HG03108 (cell line): ENCODE data around the gene SNX21.
A peak's percentile ranks its signal among the peaks of the same experiment; 100 is the strongest.
"Not testable (repeated sequence)": the region's sequence is repeated elsewhere in the genome, so short reads cannot be mapped to it uniquely, and the experiment has no call there.

ENCODE experiments used
- ATAC-seq: cut with Tn5 transposase; IDR thresholded peaks from one replicate; pipeline ENCODE4 v1.9.1; 2021; ENCODE audit warnings: moderate library complexity; ENCODE audit not compliant: unreplicated experiment

SNX21 gene

DNA sequence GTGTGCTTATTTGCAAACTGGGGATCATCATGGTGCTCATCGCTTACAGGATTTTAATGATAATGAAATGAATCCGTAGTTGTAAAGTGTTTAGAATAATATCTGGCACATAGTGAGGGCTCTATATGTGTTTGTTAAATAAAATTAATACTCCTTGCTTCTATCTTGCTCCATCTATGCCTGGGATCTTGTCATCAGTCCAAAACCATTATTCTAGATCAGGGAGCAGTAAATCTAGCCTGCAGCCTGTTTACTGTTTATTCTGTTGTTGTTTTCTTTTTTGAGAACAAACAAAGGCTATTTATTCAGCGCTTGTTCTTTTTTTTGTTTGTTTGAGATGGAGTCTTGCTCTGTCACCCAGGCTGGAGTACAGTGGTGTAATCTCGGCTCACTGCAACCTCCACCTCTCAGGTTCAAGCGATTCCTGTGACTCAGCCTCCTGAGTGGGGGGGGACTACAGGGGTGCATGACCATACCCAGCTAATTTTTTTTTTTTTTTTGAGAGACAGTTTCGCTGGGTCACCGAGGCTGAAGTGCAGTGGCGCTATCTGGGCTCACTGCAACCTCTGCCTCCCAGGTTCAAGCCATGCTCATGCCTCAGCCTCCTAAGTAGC lies 15.5 kb downstream of the SNX21 start:
- no peak for ATAC-seq

DNA sequence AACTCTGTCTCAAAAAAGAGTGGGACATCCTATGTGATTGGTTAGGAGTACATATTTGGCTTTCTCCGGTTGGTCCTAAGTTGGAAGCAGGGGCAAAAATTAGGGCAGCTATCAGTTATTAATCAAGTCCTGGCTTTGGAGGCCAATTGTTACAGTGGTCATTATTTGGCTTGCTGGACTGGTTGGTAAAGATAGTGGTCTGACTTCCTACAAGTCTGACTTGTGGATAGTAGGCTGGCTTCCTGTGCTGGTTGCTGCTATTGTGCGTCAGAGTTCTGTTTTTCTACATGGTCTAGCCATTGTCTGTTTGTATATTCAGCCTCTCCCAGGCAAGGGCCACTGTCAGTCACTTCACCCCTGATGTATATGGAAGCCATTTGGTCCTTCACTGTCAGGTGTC lies 16.6 kb downstream of the SNX21 start:
- no peak for ATAC-seq

DNA sequence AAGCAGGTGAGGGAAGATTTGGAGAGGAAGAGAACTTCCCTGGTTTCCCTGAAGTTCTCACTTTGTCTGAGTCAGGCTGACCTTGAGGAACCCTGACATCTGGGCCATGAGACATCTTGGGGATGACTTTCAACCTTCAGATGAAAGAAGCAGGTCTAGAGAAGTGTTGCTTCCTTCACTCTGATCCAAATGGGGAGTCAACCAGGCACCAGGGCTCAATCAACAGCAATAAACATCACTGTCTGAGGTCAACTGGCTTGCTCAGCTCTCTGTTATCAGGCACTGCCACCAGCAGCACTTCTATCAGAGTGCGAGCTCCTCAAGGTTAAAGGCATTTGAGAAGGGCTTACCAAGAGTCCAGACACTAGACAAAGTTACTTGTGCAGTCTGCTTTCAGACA lies 17.3 kb downstream of the SNX21 start:
- no peak for ATAC-seq

DNA sequence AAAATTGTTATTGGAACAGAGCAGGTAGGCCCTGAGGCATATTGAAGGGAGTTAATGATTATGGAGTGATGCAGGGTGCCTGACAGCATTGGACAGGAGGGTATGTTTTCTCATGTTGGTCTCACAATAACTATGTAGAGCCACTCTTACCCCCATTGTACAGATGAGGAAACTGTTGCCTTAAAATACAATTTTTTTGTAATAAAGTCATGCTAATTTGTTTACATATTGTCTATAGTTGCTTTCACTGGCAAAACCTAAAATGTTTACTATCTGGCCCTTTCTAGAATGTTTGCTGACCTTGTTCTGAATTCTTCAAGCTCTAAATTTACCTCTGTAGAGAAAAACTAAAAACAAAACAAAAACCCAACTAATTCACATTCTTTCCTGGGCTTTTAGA lies 17.9 kb downstream of the SNX21 start:
- no peak for ATAC-seq

DNA sequence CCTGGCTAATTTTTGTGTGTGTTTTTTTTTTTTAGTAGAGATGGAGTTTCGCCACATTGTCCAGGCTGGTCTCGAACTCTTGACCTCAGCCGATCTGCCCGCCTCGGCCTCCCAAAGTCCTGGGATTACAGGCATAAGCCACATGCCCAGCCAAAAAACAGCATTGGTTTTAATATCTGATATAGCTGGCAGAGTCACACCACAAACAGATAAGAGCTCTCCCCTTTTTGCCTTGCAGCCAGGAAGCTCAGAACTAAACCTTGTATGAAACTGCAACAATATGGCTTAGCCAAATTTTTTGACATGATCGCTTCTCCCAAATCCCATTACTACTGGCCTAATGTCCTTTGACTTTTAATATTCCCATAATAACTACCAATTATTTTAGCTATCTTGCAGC lies 18.7 kb downstream of the SNX21 start:
- ATAC-seq = no peak

DNA sequence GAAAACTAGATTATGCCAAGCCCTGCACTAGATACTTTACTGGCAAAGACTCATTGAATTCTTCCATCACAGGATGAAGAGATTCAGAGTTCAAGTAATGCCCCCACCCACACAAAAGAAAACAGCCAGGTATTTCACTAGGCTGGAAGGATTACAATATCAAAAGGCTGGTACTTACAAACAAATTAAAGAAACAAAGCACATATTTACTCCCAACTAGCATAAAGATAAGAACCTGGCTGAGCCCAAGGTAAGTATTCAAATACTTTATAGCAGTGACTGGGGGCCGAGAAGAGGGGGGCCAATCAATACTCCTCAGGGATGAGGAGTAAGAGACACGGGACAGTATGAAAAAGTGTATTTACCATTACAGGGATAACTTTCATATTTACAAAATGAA lies 19.9 kb downstream of the SNX21 start:
- no peak for ATAC-seq

DNA sequence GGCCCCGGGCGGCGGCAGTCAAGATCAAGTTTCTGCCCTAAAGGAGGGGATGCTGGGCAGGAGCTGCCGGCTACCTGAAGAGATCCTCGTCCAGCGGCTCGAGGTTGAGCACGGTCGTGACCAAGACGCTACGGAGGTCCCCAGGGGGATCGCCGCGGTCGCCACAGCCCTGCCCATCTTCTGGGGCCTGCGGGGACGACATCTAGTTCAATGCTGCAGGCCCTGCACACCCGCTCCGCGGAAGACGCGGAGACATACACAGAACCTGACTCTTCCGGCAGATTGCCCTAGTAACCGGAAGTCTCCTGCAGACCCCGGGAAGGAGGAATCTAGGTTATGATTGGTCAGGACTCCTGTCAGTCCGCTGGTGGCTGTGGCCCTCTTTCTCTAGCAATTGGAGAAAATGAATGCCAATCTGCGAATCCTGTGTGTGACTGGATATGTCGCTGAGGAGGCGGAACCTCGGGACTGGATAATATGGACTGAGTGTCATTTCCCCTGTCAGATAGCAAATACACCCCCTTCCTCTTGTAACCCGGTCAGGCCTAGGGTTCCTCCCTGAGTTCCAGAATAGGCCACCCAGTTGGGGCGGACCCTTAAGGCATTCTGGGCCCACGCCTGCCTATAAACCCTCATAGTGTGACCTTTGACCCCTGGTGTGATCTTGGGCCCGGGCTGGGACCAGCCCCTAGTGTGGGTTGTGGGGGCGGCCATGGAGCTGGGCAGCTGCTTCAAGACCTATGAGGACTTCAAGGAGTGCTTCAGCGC lies 23.7 kb downstream of the SNX21 start, which contains the start of the genes ACOT8 and ZSWIM3:
Gene ACOT8, minus strand, starts transcription at position 279 of the 768 bp plus-strand sequence. Its CDS starts 77 bp downstream, at position 202.
Gene ZSWIM3, plus strand, starts transcription at position 501 of the 768 bp plus-strand sequence. Its CDS starts 212 bp downstream, at position 713.
- ATAC-seq = peak; percentile 97

DNA sequence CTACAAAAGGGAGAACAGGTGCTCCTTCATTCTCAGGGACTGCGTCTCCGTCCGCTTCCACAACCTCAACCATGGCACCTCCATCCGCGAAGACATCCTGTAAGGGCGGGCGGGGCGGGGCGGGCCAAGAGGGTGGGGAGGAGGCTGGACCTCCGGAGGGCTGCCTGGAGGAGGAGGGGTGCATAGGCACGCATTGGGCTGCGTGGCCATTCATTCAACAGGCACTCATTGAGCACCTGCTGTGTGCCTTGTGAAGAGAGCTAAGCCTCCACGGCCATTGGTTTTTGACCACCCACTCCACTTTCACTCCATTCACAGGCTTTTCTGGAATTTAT lies 24.2 kb downstream of the SNX21 start:
- ATAC-seq = peak; percentile 12

DNA sequence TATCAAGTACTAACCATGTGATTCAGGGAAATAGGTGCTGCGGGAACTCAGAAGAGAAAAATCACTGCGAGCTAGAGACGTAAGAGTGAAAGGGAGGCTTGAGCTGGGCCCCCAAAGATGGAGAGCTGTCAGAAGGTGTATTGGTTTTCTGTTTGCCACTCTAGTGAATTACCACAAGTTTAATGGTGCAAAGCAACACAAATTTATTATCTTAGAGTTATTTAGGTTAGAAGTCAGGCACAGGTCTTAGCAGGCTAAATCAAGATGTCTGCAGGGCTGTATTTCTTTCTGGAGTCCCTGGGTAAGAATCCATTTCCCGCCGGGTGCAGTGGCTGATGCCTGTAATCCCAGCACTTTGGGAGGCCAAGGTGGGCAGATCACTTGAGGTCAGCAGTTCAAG lies 26.3 kb downstream of the SNX21 start:
- ATAC-seq = no peak

DNA sequence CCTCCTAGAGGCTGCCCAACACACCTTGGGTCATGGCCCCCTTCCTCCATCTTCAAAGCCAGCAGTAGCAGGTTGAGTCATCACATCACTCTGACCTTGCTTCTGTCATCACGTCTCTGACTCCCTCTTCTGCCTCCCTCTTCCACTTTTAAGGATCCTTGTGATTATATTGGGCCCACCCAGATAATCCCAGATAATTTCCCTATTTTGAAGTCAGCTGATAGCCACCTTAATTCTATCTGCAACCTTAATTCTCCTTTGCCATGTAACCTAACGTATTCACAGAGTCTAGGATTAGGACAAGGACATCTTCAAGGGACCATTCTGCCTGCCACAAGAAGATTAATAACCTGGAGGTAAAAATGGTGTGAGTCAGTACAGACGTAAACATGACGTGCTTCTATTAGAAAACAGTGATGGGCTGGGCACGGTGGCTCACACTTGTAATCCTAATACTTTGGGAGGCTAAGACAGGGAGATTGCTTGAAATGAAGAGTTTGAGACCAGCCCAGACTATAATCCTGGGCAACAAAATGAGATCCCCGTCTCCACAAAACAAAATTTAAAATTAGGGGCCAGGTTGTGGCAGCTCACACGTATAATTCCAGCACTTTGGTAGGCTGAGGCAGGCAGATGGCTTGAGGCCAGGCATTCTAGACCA lies 27.1 kb downstream of the SNX21 start:
- no peak for ATAC-seq

DNA sequence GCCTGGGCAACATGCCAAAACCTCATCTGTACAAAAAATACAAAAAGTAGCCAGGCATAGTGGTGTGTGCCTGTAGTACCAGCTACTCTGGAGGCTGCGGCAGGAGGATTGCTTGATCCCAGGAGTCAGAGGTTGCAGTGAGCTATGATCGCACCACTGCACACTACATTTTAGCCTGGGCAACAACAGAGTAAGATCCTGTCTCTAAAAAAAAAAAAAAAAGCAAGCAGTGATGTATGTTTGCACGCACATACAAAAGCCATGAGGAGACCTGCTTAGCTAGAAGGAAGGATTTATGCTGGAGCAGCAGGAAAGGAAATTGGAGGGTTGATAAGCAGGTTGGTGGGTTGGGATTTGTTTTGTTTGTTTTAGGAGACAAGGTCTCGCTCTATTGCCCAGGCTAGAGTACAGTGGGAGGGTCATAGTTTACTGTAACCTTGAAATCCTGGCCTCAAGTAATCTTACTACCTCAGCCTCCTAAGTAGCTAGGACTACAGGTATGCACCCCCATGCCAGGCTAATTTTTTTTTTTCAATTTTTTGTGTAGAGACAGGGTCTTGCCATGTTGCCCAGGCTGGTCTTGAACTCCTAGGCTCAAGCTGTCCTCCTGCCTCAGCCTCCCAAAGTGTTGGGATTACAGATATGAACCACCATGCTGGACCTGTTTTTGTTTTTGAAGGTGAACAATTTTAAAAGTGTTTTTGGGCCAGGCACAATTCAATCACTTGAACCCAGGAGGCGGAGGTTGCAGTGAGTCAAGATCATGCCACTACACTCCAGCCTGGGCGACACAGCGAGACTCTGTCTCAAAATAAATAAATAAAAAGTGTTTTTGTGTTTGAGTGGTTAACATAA lies 27.8 kb downstream of the SNX21 start:
- ATAC-seq = no peak

DNA sequence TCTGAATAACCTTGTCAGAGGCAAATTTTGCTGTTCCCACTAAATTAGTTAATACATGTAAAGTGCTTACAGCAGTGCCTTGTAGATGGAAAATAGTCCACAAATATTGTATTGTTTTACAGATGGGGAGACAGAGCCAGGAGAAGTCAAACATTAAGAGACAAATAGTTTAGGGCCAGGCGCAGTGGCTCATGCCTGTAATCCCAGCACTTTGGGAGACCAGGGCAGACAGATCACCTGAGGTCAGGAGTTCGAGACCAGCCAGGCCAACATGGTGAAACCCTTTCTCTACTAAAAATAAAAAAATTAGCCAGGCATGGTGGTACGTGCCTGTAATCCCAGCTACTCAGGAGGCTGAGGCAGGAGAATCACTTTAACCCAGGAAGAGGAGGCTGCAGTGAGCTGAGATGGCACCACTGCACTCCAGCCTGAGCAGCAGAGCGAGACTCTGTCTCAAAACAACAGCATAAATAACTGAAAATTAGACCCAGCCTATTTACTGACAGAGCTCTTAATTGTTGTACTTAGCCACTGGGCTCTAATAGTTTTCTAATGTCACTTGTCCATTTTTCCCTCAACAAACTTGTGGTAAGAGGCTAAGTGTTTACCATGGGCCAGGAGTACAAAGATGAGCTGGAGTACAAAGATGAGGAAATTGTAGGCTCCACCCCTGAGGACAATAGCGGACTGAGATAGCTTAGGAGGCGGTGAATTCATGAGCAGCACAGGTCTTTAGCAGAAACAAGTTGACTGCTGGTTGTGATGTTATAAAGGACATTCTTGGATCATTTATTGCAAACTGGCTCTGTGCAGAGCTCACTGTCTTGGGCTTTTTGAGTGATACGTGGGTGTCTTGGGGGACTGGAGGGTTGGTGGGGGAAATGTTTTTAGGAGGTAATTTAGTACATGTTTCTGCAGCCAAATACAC lies 30.2 kb downstream of the SNX21 start:
- ATAC-seq = no peak

DNA sequence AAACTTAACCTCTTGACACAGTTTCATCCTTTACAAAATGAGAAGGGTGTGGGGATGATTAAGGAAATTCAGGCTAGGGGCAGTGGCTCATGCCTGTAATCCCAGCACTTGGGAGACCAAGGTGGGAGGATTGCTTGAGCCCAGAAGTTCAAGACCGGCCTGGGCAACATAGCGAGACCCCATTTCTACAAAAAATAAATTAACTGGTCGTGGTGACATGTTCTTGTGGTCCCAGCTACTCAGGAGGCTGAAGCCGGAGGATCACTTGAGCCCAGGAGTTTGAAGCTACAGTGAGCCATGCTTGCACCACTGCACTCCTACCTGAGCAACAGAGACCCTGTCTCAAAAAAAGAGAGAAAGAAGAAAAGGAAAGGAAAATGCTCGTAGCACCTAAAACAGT lies 32.9 kb downstream of the SNX21 start:
- no peak for ATAC-seq

DNA sequence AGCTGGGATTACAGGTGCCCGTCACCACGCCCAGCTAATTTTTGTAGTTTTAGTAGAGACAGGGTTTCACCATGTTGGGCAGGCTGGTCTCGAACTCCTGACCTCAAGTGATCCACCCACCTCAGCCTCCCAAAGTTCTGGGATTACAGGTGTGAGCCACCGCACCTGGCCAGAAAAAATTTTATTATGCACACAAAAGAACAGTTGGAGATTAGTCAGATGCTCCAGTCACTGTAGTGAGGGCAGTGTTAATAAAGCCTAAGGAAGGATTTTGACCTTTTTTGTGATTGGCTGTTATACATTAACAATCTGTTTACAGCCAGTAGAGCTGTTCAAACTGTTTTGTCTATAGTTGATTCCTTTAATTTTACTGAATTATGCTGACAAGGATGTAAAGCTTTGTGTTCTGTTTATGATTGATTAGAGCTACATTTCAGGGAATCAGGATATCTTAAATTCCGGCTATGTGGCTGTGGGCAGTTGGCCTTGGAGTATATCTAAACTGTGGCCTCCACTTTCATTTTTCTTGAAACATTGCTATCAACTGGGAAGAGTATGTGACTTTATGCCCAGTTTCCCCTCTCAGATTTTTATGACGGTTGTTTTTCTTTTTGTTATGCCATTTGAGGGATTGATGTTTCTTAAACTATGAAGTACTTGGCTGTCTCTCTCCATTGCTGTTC lies 33.7 kb downstream of the SNX21 start:
- ATAC-seq = no peak

DNA sequence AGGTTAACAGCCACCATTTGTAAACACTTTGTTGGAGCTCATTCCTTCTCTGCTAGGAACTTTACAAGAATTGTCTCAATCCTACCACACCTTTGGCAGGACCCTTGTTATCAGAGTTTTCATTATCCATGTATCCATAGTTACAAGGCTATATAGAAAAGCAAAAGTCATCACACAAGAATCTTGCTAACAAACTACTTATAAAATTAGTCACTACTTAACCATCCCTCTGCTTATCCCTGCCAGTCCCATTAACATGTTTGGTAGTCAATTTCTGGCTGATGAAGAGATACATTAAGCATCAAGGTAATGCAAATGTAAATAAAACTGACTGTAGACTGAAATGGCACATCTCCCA lies 34.2 kb downstream of the SNX21 start:
- ATAC-seq = no peak

DNA sequence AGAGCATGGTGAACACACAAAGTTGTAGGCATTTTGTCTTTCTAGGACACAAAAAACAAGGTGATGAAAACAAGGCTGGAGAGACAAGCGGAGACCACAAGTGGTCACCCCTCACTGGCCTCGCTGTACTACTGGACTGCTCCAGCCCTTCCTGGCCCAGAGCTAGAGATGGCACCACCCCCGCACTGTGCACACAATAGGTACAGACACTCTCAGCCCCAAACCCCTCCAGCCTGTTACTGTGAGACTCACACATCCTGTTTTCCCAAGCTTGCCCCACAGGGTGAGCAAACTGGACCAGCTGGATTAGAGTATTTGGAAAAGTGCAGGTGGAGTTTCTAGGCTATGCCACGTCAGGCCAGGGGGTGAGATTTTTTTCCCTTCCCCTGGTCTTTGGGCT lies 39.0 kb downstream of the SNX21 start:
- no peak for ATAC-seq

DNA sequence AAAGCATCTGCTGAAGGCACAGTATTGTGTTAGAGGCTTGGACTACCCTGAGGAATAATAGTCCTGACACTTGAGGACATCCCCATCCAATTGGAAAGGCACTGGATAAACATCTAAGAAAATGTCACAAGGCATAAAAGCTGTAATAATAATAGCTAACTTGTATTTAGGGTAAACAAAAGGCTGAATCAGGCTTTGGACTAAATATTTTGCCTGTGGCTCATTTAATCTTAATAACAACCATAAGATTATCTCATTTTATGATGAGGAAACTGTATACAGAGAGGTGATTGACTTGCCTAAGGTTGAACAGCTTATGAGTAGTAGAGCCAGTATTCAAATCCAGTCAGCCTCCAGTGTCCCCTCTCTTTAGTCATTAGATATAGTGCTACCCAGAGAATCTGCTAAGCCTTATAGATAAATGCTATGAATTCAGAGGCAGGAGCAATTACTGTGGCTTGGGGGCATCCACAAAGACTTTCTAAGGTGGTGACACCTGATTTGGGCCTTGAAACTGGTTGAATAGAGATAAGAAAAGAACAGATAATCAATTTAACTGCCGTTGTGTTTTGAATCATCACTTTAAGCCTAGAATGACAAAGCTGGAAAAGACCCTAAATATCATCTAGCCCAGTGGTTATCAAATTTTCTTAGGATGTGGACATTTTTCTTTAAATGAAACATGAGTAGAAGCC lies 40.0 kb downstream of the SNX21 start:
- no peak for ATAC-seq

DNA sequence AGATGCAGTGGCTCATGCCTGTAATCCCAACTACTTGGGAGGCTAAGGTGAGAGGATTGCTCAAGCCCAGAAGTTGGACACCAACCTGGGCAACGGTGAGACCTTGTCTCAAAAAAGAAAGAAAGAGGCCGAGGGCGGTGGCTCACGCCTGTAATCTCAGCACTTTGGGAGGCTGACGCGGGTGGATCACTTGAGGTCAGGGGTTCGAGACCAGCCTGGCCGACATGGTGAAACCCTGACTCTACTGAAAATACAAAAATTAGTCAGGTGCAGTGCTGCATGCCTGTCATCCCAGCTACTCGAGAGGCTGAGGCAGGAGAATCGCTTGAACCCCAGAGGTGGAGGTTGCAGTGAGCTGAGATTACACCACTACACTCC lies 40.5 kb downstream of the SNX21 start:
- ATAC-seq = not testable (repeated sequence)

DNA sequence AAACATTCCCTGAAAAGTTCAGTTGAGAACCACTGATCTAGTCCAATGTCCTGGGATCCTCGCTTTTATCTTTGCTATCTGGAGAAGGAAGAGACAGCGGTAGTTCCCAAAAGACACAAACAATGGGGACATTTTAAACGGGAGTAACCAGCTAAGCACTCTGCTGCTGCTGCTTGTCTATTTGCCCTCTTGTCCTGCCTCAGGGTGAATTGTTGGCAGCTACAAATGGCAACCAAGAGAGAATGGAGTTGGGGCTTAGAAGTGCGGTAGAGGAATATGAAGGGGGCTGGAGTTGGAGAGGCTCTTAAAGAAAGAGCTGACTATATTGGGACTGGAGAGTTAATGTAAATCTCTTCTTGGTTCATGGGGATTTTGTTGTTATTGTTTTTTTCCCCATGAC lies 41.0 kb downstream of the SNX21 start:
- ATAC-seq = no peak
